Psoas muscle (tissue), 8 donors: ENCODE results near the gene TCOF1. TPM values are rescaled to one million over a fixed set of nuclear protein-coding genes. Genes with fewer than 3 reads are reported as not detected.

Source experiments
- ATAC-seq, 4 donors: fragments of 200-7000 bp; cut with Tn5 transposase; one replicate each; pipeline ENCODE4 v1.9.1; 2020; ENCODE audit warnings: moderate library complexity in 3 of 4, mild to moderate bottlenecking in 2 of 4
- DNase-seq, 2 donors: peaks; one replicate each; pipeline ENCODE4 v3.0.0-alpha.2; 2020
- H3K27ac ChIP-seq: fragments of 200-600 bp; one replicate; pipeline ENCODE4 v1.8.0; 2022
- H3K27me3 ChIP-seq, 3 donors: fragments of 200-600 bp in 1 of 3; one replicate each; pipeline versions ENCODE4 v1.6.1 to v1.8.0; 2013 to 2022; ENCODE audit warnings: low read length in 2 of 3, mild to moderate bottlenecking in 2 of 3, moderate library complexity in 1 of 3; ENCODE audit not compliant: insufficient read depth in 3 of 3
- H3K36me3 ChIP-seq, 2 donors: fragments of 200-600 bp in 1 of 2; one replicate each; pipeline versions ENCODE4 v1.6.1 to v1.8.0; 2013 to 2022; ENCODE audit warnings: low read depth in 1 of 2, mild to moderate bottlenecking in 1 of 2, moderate library complexity in 1 of 2; ENCODE audit not compliant: insufficient read depth in 1 of 2
- H3K4me1 ChIP-seq: fragments of 200-600 bp; one replicate; pipeline ENCODE4 v1.8.0; 2022
- H3K4me3 ChIP-seq: fragments of 200-600 bp; one replicate; pipeline ENCODE4 v1.8.0; 2022; ENCODE audit warnings: mild to moderate bottlenecking
- H3K9me3 ChIP-seq: fragments of 200-600 bp; one replicate; pipeline ENCODE4 v1.8.0; 2022
- CTCF ChIP-seq: fragments of 200-600 bp; IDR thresholded peaks from one replicate; pipeline ENCODE4 v1.8.0; 2022; ENCODE audit warnings: antibody characterized with exemption
- WGBS, 3 donors: extraction: QIAGEN DNeasy Blood & Tissue Kit; methylation state at CpG; one replicate each; pipeline versions ENCODE4 v1.1.6 to v1.1.7; 2013; 5-methylcytosine and 5-hydroxymethylcytosine counted together
- intact Hi-C, 2 donors: fragments of 100-400 bp; cut with DNase I; formaldehyde crosslinking; loops; one replicate each; pipeline versions ENCODE4 v1.11.0 to v1.14.2; 2022
- polyA plus RNA-seq, 3 donors: library from polyadenylated mRNA; stranded (reverse); fragments of 200-250 nt; gene quantifications; one replicate each; pipeline ENCODE4 v1.2.3, GENCODE V29; 2013
- total RNA-seq, 4 donors: library from RNA; stranded (reverse); fragmentation: NEBNext Ultra II Directional in 2 of 4; extraction: Animal tissue kit (Norgen Biotek cat#: 25700) in 2 of 4; gene quantifications; one replicate each; pipeline versions ENCODE4 v1.2.1 to v1.2.4, GENCODE V29; 2021 to 2023
- donor health status: healthy with polysubstance abuse.
- donor health status: DM: no; HTN: no; CAD: no; lungs with moderate emphysema.
- donor health status: Bipolar disorder and iron deficiency.
- donor health status: healthy.
- donor health status: DM: yes; HTN: yes; CAD: no.
- donor health status: DM: no; HTN: no; CAD: no.
- donor health status: DM: no; HTN: no; CAD: no.
- donor health status: DM: yes; HTN: yes; CAD: no.

Gene TCOF1
- total and polyA plus RNA-seq, 7 donors, result 18.3 to 26.7 (median 24.2) TPM

GRCh38 chr5:150329881-150330876 is 27.3 kb upstream of the TCOF1 start:
- intact Hi-C loops, result no loop called here
- ATAC-seq (peak in 2 of 4 donors; percentile 43 to 84), DNase-seq (no peak)
- WGBS, 3 donors, result 73 to 77% (median 76%) methylated on average over 17 of the region's 17 CpGs
- Histone ChIP-seq H3K4me1 (no peaks in the 10 kb centered on the region), H3K9me3 (no peaks in the 10 kb centered on the region), H3K27me3 (no peaks in the 10 kb centered on the region), H3K4me3 (no peak overlapping the region), H3K36me3 (no peaks in the 10 kb centered on the region), H3K27ac (no peak overlapping the region)
- no peak for TF ChIP-seq CTCF

DNA sequence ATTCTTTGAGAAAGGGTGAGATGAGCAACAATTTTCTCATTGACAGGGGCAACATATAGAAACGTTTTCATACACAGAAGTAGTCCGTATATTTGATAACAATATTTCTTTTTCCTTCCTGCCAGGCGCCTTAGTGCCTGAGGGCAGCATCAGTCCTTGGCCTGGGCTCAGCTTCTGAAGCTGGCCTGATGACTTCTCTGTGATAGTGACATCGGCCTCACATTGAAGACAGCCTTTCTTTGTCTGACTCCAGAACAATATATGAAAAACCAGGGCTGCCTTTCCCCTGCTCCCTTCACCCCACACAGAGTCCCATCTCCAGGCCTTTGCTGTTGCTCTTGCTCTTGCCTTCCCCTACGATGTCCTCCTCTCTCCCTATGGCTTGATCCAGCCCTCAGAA is 24.1 kb upstream of the TCOF1 start:
- DNase-seq (no peak), ATAC-seq (no peak)
- Histone ChIP-seq H3K27ac (no peak overlapping the region), H3K36me3 (no peaks in the 10 kb centered on the region), H3K4me1 (no peaks in the 10 kb centered on the region), H3K9me3 (no peaks in the 10 kb centered on the region), H3K4me3 (no peak overlapping the region), H3K27me3 (no peaks in the 10 kb centered on the region)
- intact Hi-C loops, result no loop called here
- TF ChIP-seq CTCF, result no peak
- WGBS, 3 donors, result 86 to 89% (median 88%) methylated on average over 5 of the region's 5 CpGs

GRCh38 chr5:150335778-150336177 is 21.7 kb upstream of the TCOF1 start:
- ATAC-seq (no peak), DNase-seq (no peak)
- no peak for TF ChIP-seq CTCF
- H3K4me1 ChIP-seq, result peaks cover 9% of the 10 kb centered on the region
- intact Hi-C loops, result no loop called here
- no peak overlapping the region for H3K27ac ChIP-seq
- no peaks in the 10 kb centered on the region for H3K9me3 ChIP-seq
- H3K36me3 ChIP-seq, result no peaks in the 10 kb centered on the region
- 80 to 84% (median 83%) methylated on average over 4 of the region's 4 CpGs for WGBS, 3 donors
- no peaks in the 10 kb centered on the region for H3K27me3 ChIP-seq
- H3K4me3 ChIP-seq, result no peak overlapping the region

DNA sequence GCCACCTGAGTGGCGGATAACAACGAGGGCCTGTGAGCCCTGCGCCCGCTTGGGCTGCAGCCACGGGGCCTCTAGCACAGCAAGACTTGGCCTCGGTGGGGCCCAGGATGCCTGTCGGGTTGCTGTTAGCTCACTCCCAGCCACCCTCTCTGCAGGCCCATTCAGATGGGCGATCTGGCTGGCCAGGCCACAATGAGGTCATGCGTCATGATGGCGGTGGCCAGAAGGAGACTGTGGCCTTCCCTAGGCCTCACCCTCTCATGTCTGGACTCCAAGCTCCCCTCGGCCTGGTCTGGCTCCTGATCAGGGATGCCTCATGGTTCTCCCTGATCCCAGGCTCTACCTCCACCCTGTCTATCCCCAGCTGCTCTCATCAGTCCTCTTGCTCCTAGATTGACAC is 19.0 kb upstream of the TCOF1 start:
- ATAC-seq (peak in 3 of 4 donors; percentile 19 to 29 (median 28)), DNase-seq (no peak)
- Histone ChIP-seq H3K4me1 (peaks cover 9% of the 10 kb centered on the region), H3K9me3 (no peaks in the 10 kb centered on the region), H3K27ac (no peak overlapping the region), H3K36me3 (no peaks in the 10 kb centered on the region), H3K27me3 (no peaks in the 10 kb centered on the region), H3K4me3 (no peak overlapping the region)
- WGBS, 3 donors, result 87 to 96% (median 87%) methylated on average over 11 of the region's 11 CpGs
- no peak for TF ChIP-seq CTCF
- intact Hi-C loops, result no loop called here
